Fibroblast of lung (primary cell): Measurements from ENCODE around the gene HINFP. TPM values are rescaled to one million over a fixed set of nuclear protein-coding genes. Genes with fewer than 3 reads are reported as not detected.

Experiments used
- DNase-seq, 2 donors: peaks; one replicate each; pipeline versions ENCODE4 v3.0.0 to v3.0.0-alpha.2; 2010; ENCODE audit warnings: low read depth in 2 of 2
- H2AFZ ChIP-seq: 2 replicates; pipeline ENCODE4 v1.5.1; 2012; ENCODE audit warnings: low read length, control low read depth, inconsistent platforms
- H3K27ac ChIP-seq: 2 replicates; pipeline ENCODE4 v1.5.1; 2011; ENCODE audit warnings: low read length, control low read depth; ENCODE audit not compliant: insufficient read depth
- H3K27me3 ChIP-seq: 2 replicates; pipeline ENCODE4 v1.5.1; 2011; ENCODE audit warnings: mild to moderate bottlenecking, low read length; ENCODE audit not compliant: control insufficient read depth, insufficient read depth
- H3K36me3 ChIP-seq: 2 replicates; pipeline ENCODE4 v1.5.1; 2011; ENCODE audit warnings: low read length; ENCODE audit not compliant: control insufficient read depth, insufficient read depth
- H3K4me1 ChIP-seq: 2 replicates; pipeline ENCODE4 v1.5.1; 2011; ENCODE audit warnings: low read length; ENCODE audit not compliant: control insufficient read depth, insufficient read depth; ENCODE audit errors: extremely low read depth
- H3K4me2 ChIP-seq: 2 replicates; pipeline ENCODE4 v1.5.1; 2011; ENCODE audit warnings: low read length, control low read depth; ENCODE audit not compliant: insufficient read depth; ENCODE audit errors: extremely low read depth
- H3K4me3 ChIP-seq, 4 experiments: fragments of 200-600 bp in 1 of 4; sonication (generic) in 1 of 4; replicated peaks in 1 of 4; 2 replicates each; pipeline ENCODE4 v1.5.1; 2011 to 2016; ENCODE audit warnings: low read length in 4 of 4, low read depth in 3 of 4, mild to moderate bottlenecking in 3 of 4, control low read depth in 2 of 4, inconsistent platforms in 1 of 4, mixed read lengths in 1 of 4; ENCODE audit not compliant: insufficient read depth in 1 of 4; ENCODE audit errors: control extremely low read depth in 1 of 4
- H3K79me2 ChIP-seq: 2 replicates; pipeline ENCODE4 v1.5.1; 2012; ENCODE audit warnings: mild to moderate bottlenecking, low read length, inconsistent platforms; ENCODE audit not compliant: control insufficient read depth, insufficient read depth
- H3K9ac ChIP-seq: 2 replicates; pipeline ENCODE4 v1.5.1; 2011; ENCODE audit warnings: mild to moderate bottlenecking, low read length, control low read depth; ENCODE audit not compliant: insufficient read depth
- H3K9me3 ChIP-seq: 2 replicates; pipeline ENCODE4 v1.5.1; 2012; ENCODE audit warnings: low read depth, low read length; ENCODE audit not compliant: control insufficient read depth, insufficient read depth
- H4K20me1 ChIP-seq: 2 replicates; pipeline ENCODE4 v1.5.1; 2011; ENCODE audit warnings: low read length; ENCODE audit not compliant: control insufficient read depth, insufficient read depth; ENCODE audit errors: extremely low read depth
- EZH2 ChIP-seq: IDR thresholded peaks from 2 replicates; pipeline ENCODE4 v1.5.1; 2012; ENCODE audit warnings: low read length, control low read depth, mild to moderate bottlenecking; ENCODE audit errors: missing control alignments
- polyA plus RNA-seq, 2 donors: library from polyadenylated mRNA; depleted of rRNA in 1 of 2; stranded (reverse) in 1 of 2; unstranded in 1 of 2; fragments of >200 nt; gene quantifications; 2 replicates each; pipeline ENCODE4 v1.2.1, GENCODE V29; 2011 to 2012; ENCODE audit warnings: missing spikeins in 1 of 2
- total RNA-seq: library from RNA; depleted of rRNA; stranded (reverse); fragments of >200 nt; gene quantifications from 2 replicates; pipeline ENCODE4 v1.2.1, GENCODE V29; 2014
- TF ChIP-seq, protein P1 (sequence below), 2 donors: IDR thresholded peaks in 1 of 2; conservative IDR thresholded peaks in 1 of 2; 1 replicate in 1 of 2; 2 replicates in 1 of 2; pipeline ENCODE4 v1.5.1; 2011 to 2012; ENCODE audit warnings: low read length in 2 of 2, control low read depth in 1 of 2, inconsistent platforms in 1 of 2, low read depth in 1 of 2, mild to moderate bottlenecking in 1 of 2

Gene HINFP
- total and polyA plus RNA-seq, 2 donors (not counting 1 experiment from before 2014, with no cell fraction given) = 13.1 to 13.5 TPM

DNA sequence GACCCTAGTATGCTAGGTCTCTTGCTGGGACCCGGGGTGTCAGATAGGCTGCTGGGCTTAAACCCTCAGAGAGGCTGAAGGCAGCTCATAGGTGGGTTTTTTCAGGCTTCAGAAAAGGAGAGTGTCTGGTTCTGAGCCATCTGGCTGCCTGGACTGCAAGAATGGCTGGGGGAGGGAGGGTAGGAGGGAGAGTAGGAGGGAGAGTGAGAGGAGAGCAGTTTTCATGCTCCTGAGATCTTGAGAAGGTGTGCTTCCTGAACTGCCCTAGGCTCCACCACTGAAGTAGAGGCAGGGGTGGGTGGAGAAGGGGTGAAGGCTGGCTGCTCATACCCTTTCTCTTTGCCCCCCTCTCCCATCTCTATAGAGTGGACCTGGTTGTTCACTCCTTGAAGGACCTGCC, 32.1 kb upstream of the HINFP start:
- no peak for DNase-seq
- Histone ChIP-seq H3K79me2 (peaks cover 37% of the 10 kb centered on the region), H3K4me3 (no peak overlapping the region), H3K4me2 (no peak overlapping the region), H2AFZ (no peak overlapping the region), H4K20me1 (no peaks in the 10 kb centered on the region), H3K4me1 (peaks cover 14% of the 10 kb centered on the region), H3K36me3 (peaks cover 12% of the 10 kb centered on the region), H3K9me3 (no peaks in the 10 kb centered on the region), H3K9ac (no peak overlapping the region), H3K27me3 (no peaks in the 10 kb centered on the region), H3K27ac (no peak overlapping the region)
- no peak for TF ChIP-seq EZH2

DNA sequence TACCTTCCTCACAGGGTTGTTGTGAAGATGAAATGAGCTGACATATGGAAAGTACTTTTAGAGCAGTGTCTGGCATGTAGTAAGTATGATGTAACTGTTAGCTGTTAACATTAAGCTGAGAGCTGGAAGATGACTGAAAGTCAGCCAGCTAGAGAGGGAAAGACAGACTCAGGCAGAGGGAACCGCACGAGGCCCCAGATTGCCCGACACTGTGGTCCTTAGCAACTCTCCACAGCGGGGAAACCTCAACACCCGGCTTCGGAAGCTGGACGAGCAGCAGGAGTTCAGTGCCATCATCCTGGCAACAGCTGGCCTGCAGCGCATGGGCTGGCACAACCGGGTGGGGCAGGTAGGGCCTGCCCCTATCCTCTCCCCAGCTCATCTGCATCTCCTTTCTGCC, 30.2 kb upstream of the HINFP start:
- no peak overlapping the region for H3K4me2 ChIP-seq
- H3K4me3 ChIP-seq = no peak overlapping the region
- H3K79me2 ChIP-seq = peaks cover 36% of the 10 kb centered on the region
- H4K20me1 ChIP-seq = no peaks in the 10 kb centered on the region
- no peaks in the 10 kb centered on the region for H3K9me3 ChIP-seq
- H2AFZ ChIP-seq = no peak overlapping the region
- peaks cover 12% of the 10 kb centered on the region for H3K4me1 ChIP-seq
- DNase-seq = peak in 1 of 2 donors; percentile 64
- H3K36me3 ChIP-seq = peaks cover 12% of the 10 kb centered on the region
- no peak overlapping the region for H3K9ac ChIP-seq
- TF ChIP-seq, protein P1, sequence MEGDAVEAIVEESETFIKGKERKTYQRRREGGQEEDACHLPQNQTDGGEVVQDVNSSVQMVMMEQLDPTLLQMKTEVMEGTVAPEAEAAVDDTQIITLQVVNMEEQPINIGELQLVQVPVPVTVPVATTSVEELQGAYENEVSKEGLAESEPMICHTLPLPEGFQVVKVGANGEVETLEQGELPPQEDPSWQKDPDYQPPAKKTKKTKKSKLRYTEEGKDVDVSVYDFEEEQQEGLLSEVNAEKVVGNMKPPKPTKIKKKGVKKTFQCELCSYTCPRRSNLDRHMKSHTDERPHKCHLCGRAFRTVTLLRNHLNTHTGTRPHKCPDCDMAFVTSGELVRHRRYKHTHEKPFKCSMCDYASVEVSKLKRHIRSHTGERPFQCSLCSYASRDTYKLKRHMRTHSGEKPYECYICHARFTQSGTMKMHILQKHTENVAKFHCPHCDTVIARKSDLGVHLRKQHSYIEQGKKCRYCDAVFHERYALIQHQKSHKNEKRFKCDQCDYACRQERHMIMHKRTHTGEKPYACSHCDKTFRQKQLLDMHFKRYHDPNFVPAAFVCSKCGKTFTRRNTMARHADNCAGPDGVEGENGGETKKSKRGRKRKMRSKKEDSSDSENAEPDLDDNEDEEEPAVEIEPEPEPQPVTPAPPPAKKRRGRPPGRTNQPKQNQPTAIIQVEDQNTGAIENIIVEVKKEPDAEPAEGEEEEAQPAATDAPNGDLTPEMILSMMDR (conservative IDR thresholded peaks at IDR 0.05 in 1 of 2, IDR thresholded peaks at IDR 0.05 in 1 of 2; ENCODE audit: low read depth in 1 of 2, low read length in 2 of 2) = no peak
- TF ChIP-seq EZH2 = no peak
- H3K27me3 ChIP-seq = no peaks in the 10 kb centered on the region
- H3K27ac ChIP-seq = no peak overlapping the region

DNA sequence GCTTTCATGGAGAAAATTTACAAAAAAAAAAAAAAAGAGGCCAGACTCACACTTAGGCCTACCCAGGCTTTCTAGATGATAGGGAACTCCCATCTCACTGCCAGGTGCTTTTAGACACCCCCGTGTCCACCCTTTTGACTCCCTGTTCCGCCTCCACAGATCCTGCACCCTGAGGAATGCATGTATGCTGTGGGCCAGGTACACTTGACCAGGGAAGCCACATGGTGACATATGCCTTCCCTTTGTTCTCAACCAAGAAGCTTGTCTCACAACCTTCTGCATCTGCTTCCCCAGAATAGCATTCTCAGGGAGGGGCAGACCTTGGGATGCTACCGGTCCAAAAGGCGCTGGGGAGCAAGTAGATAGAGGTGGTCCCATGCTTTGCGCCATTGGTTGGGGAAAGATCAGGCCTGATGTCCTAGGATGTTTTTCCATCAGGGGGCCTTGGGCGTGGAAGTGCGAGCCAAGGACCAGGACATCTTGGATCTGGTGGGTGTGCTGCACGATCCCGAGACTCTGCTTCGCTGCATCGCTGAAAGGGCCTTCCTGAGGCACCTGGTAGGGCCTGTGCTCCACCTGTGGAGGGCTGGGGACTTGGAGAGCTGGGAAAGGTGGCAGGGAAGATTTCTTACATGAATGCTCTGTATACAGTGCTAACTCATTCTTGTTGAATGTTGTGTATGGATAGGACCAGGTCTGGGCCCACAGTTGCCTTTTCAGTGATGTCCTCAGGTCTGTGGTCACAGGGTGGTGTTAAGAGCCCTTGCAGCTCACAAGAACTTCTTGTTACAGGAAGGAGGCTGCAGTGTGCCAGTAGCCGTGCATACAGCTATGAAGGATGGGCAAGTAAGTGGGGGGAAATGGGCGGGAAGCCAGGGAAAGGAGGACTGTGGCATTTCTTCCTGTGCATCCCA, 29.2 kb upstream of the HINFP start:
- H3K27me3 ChIP-seq = no peaks in the 10 kb centered on the region
- TF ChIP-seq, protein P1 (conservative IDR thresholded peaks at IDR 0.05 in 1 of 2, IDR thresholded peaks at IDR 0.05 in 1 of 2; ENCODE audit: low read depth in 1 of 2, low read length in 2 of 2) = no peak
- no peak for TF ChIP-seq EZH2
- H3K4me1 ChIP-seq = peaks cover 12% of the 10 kb centered on the region
- H3K9ac ChIP-seq = no peak overlapping the region
- no peak overlapping the region for H2AFZ ChIP-seq
- no peak for DNase-seq
- no peaks in the 10 kb centered on the region for H3K9me3 ChIP-seq
- peak overlapping the region; percentile 79 for H3K4me2 ChIP-seq
- H3K36me3 ChIP-seq = peaks cover 15% of the 10 kb centered on the region
- H4K20me1 ChIP-seq = no peaks in the 10 kb centered on the region
- H3K79me2 ChIP-seq = peaks cover 36% of the 10 kb centered on the region
- H3K27ac ChIP-seq = no peak overlapping the region
- H3K4me3 ChIP-seq = peak overlapping the region in 3 of 4 experiments; percentile 68 to 86 (median 78)
